ENCODE measurements around the gene IGFL1. TPM values are rescaled to one million over a fixed set of nuclear protein-coding genes. Genes with fewer than 3 reads are reported as not detected.

IGFL1 gene
- total and polyA plus RNA-seq, 2 experiments from 2014 or later, result not detected

DNA sequence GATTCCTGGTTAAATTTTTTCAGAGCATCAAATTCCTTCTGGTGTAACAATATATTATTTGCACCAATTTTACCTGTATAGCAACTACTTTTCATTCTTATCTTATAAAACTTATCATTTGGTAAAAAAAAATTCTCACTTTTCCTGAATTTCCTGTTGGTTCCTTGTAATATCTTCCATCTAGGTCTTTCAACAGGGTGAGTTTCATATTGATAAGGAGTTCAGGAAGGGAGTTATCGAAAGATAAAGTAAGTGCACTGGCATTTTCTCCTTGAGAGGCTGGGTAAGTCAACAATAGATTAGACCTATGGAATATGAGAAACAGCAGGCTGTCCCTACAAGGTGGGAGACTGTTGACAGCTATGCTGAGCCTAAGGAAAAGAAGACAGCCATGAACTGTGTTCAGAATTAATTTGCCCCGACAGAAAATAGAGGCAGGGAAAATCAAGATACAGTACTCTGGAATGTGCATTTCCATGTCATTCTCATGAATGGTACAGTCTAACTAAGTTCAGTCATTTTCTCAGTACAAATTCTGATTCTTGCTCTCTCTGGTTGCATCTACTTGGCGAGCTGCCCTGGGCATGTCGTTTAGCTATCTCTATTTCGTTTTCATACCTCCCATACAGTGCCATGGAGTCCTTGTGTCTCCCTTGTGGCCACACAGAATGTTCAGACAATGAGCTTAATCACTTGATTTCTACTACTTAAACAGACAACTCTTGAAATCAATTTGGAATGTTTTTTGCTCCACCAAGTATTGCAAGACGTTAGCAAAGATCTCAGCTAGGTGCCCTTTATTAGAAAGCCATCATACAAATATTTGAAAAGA is 9.9 kb downstream of the IGFL1 start (continued):
- TF ChIP-seq, protein P1, sequence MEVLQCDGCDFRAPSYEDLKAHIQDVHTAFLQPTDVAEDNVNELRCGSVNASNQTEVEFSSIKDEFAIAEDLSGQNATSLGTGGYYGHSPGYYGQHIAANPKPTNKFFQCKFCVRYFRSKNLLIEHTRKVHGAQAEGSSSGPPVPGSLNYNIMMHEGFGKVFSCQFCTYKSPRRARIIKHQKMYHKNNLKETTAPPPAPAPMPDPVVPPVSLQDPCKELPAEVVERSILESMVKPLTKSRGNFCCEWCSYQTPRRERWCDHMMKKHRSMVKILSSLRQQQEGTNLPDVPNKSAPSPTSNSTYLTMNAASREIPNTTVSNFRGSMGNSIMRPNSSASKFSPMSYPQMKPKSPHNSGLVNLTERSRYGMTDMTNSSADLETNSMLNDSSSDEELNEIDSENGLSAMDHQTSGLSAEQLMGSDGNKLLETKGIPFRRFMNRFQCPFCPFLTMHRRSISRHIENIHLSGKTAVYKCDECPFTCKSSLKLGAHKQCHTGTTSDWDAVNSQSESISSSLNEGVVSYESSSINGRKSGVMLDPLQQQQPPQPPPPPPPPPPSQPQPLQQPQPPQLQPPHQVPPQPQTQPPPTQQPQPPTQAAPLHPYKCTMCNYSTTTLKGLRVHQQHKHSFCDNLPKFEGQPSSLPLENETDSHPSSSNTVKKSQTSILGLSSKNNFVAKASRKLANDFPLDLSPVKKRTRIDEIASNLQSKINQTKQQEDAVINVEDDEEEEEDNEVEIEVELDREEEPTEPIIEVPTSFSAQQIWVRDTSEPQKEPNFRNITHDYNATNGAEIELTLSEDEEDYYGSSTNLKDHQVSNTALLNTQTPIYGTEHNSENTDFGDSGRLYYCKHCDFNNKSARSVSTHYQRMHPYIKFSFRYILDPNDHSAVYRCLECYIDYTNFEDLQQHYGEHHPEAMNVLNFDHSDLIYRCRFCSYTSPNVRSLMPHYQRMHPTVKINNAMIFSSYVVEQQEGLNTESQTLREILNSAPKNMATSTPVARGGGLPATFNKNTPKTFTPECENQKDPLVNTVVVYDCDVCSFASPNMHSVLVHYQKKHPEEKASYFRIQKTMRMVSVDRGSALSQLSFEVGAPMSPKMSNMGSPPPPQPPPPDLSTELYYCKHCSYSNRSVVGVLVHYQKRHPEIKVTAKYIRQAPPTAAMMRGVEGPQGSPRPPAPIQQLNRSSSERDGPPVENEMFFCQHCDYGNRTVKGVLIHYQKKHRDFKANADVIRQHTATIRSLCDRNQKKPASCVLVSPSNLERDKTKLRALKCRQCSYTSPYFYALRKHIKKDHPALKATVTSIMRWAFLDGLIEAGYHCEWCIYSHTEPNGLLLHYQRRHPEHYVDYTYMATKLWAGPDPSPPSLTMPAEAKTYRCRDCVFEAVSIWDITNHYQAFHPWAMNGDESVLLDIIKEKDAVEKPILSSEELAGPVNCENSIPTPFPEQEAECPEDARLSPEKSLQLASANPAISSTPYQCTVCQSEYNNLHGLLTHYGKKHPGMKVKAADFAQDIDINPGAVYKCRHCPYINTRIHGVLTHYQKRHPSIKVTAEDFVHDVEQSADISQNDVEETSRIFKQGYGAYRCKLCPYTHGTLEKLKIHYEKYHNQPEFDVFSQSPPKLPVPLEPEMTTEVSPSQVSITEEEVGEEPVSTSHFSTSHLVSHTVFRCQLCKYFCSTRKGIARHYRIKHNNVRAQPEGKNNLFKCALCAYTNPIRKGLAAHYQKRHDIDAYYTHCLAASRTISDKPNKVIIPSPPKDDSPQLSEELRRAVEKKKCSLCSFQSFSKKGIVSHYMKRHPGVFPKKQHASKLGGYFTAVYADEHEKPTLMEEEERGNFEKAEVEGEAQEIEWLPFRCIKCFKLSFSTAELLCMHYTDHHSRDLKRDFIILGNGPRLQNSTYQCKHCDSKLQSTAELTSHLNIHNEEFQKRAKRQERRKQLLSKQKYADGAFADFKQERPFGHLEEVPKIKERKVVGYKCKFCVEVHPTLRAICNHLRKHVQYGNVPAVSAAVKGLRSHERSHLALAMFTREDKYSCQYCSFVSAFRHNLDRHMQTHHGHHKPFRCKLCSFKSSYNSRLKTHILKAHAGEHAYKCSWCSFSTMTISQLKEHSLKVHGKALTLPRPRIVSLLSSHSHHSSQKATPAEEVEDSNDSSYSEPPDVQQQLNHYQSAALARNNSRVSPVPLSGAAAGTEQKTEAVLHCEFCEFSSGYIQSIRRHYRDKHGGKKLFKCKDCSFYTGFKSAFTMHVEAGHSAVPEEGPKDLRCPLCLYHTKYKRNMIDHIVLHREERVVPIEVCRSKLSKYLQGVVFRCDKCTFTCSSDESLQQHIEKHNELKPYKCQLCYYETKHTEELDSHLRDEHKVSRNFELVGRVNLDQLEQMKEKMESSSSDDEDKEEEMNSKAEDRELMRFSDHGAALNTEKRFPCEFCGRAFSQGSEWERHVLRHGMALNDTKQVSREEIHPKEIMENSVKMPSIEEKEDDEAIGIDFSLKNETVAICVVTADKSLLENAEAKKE (CRISPR knock-in tag; IDR thresholded peaks at IDR 0.05), result no peak
- TF ChIP-seq EZH2 (IDR thresholded peaks at IDR 0.05; ENCODE audit: low read depth, unreplicated experiment) (no peak), JUNB (IDR thresholded peaks at IDR 0.05; ENCODE audit: unreplicated experiment) (no peak)

DNA sequence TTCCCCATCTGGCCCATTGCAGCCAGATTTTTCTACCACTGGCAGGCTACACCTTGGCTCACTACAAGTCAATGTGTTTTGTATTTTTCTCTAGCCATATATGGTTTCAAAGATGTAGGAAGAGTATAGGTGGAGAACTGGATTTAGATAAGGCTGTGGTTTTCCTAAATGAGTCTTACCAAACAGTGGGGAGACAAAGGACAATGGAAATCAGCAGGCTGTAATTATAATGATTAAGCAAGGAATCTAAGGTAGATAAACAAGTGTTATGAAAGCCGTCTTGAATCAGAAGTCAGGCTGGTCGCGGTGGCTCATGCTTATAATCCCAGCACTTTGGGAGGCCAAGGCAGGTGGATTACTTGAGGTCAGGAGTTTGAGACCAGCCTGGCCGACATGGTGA is 11.2 kb downstream of the IGFL1 start:
- Mint-ChIP-seq H3K27ac (no peak overlapping the region), H3K27me3 (ENCODE audit: insufficient read depth, low read depth, poor library complexity) (peaks cover 2% of the 10 kb centered on the region), H3K9me3 (no peaks in the 10 kb centered on the region), H3K36me3 (ENCODE audit: low read depth) (no peaks in the 10 kb centered on the region), H3K4me3 (no peak overlapping the region), H3K4me1 (peaks cover 4% of the 10 kb centered on the region; the same call in 2 of the 3 replicates)
- no peaks in the 10 kb centered on the region for H3K79me2 ChIP-seq (replicated peaks; ENCODE audit: insufficient read depth)
- H3F3A ChIP-seq (replicated peaks; ENCODE audit: low read depth), result no peaks in the 10 kb centered on the region
- H3K36me3 ChIP-seq (ENCODE audit: insufficient read depth), result no peaks in the 10 kb centered on the region
- no peaks in the 10 kb centered on the region for H3K4me1 ChIP-seq (ENCODE audit: insufficient read depth)
- no peak overlapping the region for H3K27ac ChIP-seq (ENCODE audit: low read depth)
- H2AFZ ChIP-seq, result peak overlapping the region; percentile 14; the same call in 1 of the 2 replicates
- no peaks in the 10 kb centered on the region for H4K20me1 ChIP-seq (replicated peaks; ENCODE audit: insufficient read depth)
- H3K27me3 ChIP-seq (ENCODE audit: insufficient read depth), result no peaks in the 10 kb centered on the region
- peaks cover 4% of the 10 kb centered on the region; the same call in 1 of the 2 replicates for H3K9me2 ChIP-seq (ENCODE audit: insufficient read depth)
- no peak overlapping the region for H3K4me3 ChIP-seq
- TF ChIP-seq JUNB (IDR thresholded peaks at IDR 0.05; ENCODE audit: unreplicated experiment), result no peak
- TF ChIP-seq EZH2 (IDR thresholded peaks at IDR 0.05; ENCODE audit: low read depth, unreplicated experiment), result no peak
- TF ChIP-seq EZH2phosphoT487 (IDR thresholded peaks at IDR 0.05; ENCODE audit: unreplicated experiment), result no peak
- no peak for TF ChIP-seq CREB1 (CRISPR knock-in tag; IDR thresholded peaks at IDR 0.05; ENCODE audit: low read depth)
- TF ChIP-seq, protein P2, sequence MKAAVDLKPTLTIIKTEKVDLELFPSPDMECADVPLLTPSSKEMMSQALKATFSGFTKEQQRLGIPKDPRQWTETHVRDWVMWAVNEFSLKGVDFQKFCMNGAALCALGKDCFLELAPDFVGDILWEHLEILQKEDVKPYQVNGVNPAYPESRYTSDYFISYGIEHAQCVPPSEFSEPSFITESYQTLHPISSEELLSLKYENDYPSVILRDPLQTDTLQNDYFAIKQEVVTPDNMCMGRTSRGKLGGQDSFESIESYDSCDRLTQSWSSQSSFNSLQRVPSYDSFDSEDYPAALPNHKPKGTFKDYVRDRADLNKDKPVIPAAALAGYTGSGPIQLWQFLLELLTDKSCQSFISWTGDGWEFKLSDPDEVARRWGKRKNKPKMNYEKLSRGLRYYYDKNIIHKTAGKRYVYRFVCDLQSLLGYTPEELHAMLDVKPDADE (IDR thresholded peaks at IDR 0.05), result no peak
- DNase-seq (ENCODE audit: low spot score), result no peak
- ATAC-seq, result no peak
- H3K4me2 ChIP-seq, result no peak overlapping the region
